IPS DF 6.9 (cell line): ENCODE measurements around the gene OSCP1.

Experiments used
- DNase-seq: peaks from one replicate; pipeline ENCODE4 v3.0.0-alpha.2; 2013; ENCODE audit warnings: low read depth, low spot score
- H3K27ac ChIP-seq: one replicate; pipeline ENCODE4 v1.5.1; 2013; ENCODE audit warnings: low read length, control low read depth
- H3K27me3 ChIP-seq: 2 replicates; pipeline ENCODE4 v1.6.1; 2013; ENCODE audit warnings: mild to moderate bottlenecking, low read length; ENCODE audit not compliant: control insufficient read depth, insufficient read depth
- H3K36me3 ChIP-seq: 2 replicates; pipeline ENCODE4 v1.6.1; 2013; ENCODE audit warnings: low read length; ENCODE audit not compliant: control insufficient read depth, insufficient read depth
- H3K4me1 ChIP-seq: 2 replicates; pipeline ENCODE4 v1.6.1; 2013; ENCODE audit warnings: low read length; ENCODE audit not compliant: control insufficient read depth, insufficient read depth
- H3K4me3 ChIP-seq: 2 replicates; pipeline ENCODE4 v1.5.1; 2013; ENCODE audit warnings: mild to moderate bottlenecking, low read length
- H3K9me3 ChIP-seq: 2 replicates; pipeline ENCODE4 v1.6.1; 2013; ENCODE audit warnings: low read length, inconsistent platforms; ENCODE audit not compliant: control insufficient read depth, insufficient read depth
- WGBS: extraction: QIAGEN DNeasy Blood & Tissue Kit; methylation state at CpG from one replicate; pipeline ENCODE4 v1.1.7; 2013; ENCODE audit warnings: mixed read lengths, missing lambda C conversion rate; ENCODE audit not compliant: insufficient read length, insufficient coverage; 5-methylcytosine and 5-hydroxymethylcytosine counted together

Gene OSCP1

DNA sequence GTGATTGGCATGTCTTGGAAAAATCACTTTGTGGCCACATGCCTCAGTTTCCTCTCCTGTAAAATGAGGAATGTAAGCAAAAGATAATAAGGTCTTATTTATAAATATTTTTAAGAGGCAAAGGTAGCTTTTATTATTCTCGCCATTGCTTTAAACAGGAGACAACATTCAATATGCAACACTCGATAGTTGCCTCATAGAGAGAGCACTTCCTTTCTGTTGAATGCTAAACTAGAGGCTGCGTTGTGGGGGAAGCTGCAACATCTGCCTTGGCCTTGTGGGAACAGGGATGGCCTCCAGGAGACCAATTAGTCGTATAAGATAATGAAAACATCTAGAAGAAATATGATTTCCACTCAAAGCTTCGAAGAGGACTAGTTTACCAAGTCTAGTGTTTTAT lies 3.5 kb downstream of the OSCP1 start:
- WGBS: no CpG with 5 or more reads among the region's 5 CpGs
- no peak for DNase-seq
- Histone ChIP-seq H3K27me3 (no peaks in the 10 kb centered on the region), H3K4me3 (no peak overlapping the region), H3K4me1 (no peaks in the 10 kb centered on the region; the same call in 1 of the 2 replicates), H3K36me3 (no peaks in the 10 kb centered on the region), H3K27ac (no peak overlapping the region), H3K9me3 (no peaks in the 10 kb centered on the region)

- DNase-seq: no peak
- Histone ChIP-seq H3K27ac (no peak overlapping the region), H3K4me1 (no peaks in the 10 kb centered on the region; the same call in 1 of the 2 replicates), H3K4me3 (no peak overlapping the region), H3K36me3 (no peaks in the 10 kb centered on the region), H3K27me3 (no peaks in the 10 kb centered on the region), H3K9me3 (no peaks in the 10 kb centered on the region)
- WGBS: no CpG with 5 or more reads among the region's 8 CpGs
These were observed 4.0 kb downstream of the OSCP1 start for GRCh38 chr1:36446271-36446670.

GRCh38 chr1:36443297-36443696 lies 7.0 kb downstream of the OSCP1 start:
- Histone ChIP-seq H3K4me1 (no peaks in the 10 kb centered on the region), H3K27ac (no peak overlapping the region), H3K4me3 (no peak overlapping the region), H3K36me3 (no peaks in the 10 kb centered on the region), H3K27me3 (no peaks in the 10 kb centered on the region), H3K9me3 (no peaks in the 10 kb centered on the region)
- no CpG with 5 or more reads among the region's 2 CpGs for WGBS
- no peak for DNase-seq

GRCh38 chr1:36442337-36442736 lies 7.9 kb downstream of the OSCP1 start:
- Histone ChIP-seq H3K9me3 (no peaks in the 10 kb centered on the region), H3K27me3 (no peaks in the 10 kb centered on the region), H3K4me1 (no peaks in the 10 kb centered on the region), H3K4me3 (no peak overlapping the region), H3K27ac (no peak overlapping the region), H3K36me3 (no peaks in the 10 kb centered on the region)
- DNase-seq: no peak
- no CpG with 5 or more reads among the region's 3 CpGs for WGBS

DNA sequence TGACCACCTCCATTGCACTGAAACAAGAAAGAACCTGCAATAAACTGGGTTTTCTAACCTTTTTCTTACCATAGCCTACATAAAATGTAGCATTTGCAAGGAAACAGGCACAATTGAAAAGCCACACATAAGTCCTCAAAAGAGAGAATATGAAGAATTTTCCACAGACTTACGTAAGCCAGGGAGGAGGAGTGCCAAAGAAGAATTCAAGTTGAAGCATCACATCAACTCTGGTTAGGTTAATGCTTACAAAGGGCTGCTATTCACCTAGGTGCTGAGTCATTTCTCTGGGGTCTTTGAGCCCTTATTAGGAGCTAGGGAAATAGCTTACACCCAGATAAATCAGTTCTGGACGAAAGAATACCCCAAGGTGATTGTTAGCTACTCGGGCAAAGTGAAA lies 9.6 kb downstream of the OSCP1 start:
- no peaks in the 10 kb centered on the region for H3K36me3 ChIP-seq
- H3K27ac ChIP-seq: no peak overlapping the region
- DNase-seq: no peak
- no peaks in the 10 kb centered on the region for H3K4me1 ChIP-seq
- H3K27me3 ChIP-seq: no peaks in the 10 kb centered on the region
- no peaks in the 10 kb centered on the region for H3K9me3 ChIP-seq
- H3K4me3 ChIP-seq: no peak overlapping the region
- no CpG with 5 or more reads among the region's 3 CpGs for WGBS

GRCh38 chr1:36440044-36440443 lies 10.2 kb downstream of the OSCP1 start:
- no CpG with 5 or more reads among the region's 3 CpGs for WGBS
- Histone ChIP-seq H3K27me3 (no peaks in the 10 kb centered on the region), H3K4me3 (no peak overlapping the region), H3K4me1 (no peaks in the 10 kb centered on the region), H3K9me3 (no peaks in the 10 kb centered on the region), H3K27ac (no peak overlapping the region), H3K36me3 (no peaks in the 10 kb centered on the region)
- no peak for DNase-seq

GRCh38 chr1:36438715-36439114 lies 11.5 kb downstream of the OSCP1 start:
- H3K36me3 ChIP-seq: no peaks in the 10 kb centered on the region
- no peak overlapping the region for H3K4me3 ChIP-seq
- WGBS: no CpG with 5 or more reads among the region's 4 CpGs
- no peak for DNase-seq
- no peaks in the 10 kb centered on the region for H3K4me1 ChIP-seq
- H3K27ac ChIP-seq: no peak overlapping the region
- no peaks in the 10 kb centered on the region for H3K9me3 ChIP-seq
- H3K27me3 ChIP-seq: no peaks in the 10 kb centered on the region

- no peak overlapping the region for H3K27ac ChIP-seq
- H3K9me3 ChIP-seq: no peaks in the 10 kb centered on the region
- WGBS: no CpG with 5 or more reads among the region's 1 CpG
- H3K4me1 ChIP-seq: no peaks in the 10 kb centered on the region
- H3K4me3 ChIP-seq: no peak overlapping the region
- DNase-seq: no peak
- H3K36me3 ChIP-seq: no peaks in the 10 kb centered on the region
- H3K27me3 ChIP-seq: no peaks in the 10 kb centered on the region
These were observed 13.4 kb downstream of the OSCP1 start for GRCh38 chr1:36436821-36437220.

GRCh38 chr1:36433102-36433501 lies 17.1 kb downstream of the OSCP1 start:
- Histone ChIP-seq H3K4me3 (no peak overlapping the region), H3K4me1 (no peaks in the 10 kb centered on the region), H3K27me3 (no peaks in the 10 kb centered on the region), H3K9me3 (no peaks in the 10 kb centered on the region), H3K27ac (no peak overlapping the region), H3K36me3 (no peaks in the 10 kb centered on the region)
- no CpG with 5 or more reads among the region's 1 CpG for WGBS
- no peak for DNase-seq

- H3K36me3 ChIP-seq: no peaks in the 10 kb centered on the region
- DNase-seq: no peak
- H3K4me3 ChIP-seq: no peak overlapping the region
- H3K4me1 ChIP-seq: no peaks in the 10 kb centered on the region
- H3K27me3 ChIP-seq: no peaks in the 10 kb centered on the region
- no CpG with 5 or more reads among the region's 4 CpGs for WGBS
- H3K9me3 ChIP-seq: no peaks in the 10 kb centered on the region
- H3K27ac ChIP-seq: no peak overlapping the region
These were observed 17.6 kb downstream of the OSCP1 start for GRCh38 chr1:36432616-36433015.

DNA sequence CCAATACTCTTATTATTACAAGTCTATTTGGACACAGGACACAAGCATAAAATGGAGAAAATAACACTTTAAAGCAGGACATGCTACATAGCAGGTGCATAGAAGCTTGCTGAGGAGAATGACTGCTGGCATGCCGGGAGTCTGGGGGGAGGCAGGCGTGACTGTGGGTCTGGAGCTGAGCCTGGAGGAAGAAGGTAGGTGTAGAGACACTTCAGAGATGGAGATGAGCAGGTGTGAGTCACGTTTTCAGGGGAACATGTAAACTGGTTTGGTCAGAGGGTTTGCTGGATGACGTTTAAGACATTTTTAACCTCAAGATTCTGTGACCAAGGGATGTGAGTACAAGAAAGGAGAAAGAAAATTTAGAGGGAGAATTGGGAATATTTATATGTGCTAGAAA lies 24.5 kb downstream of the OSCP1 start:
- DNase-seq: no peak
- Histone ChIP-seq H3K27me3 (no peaks in the 10 kb centered on the region), H3K27ac (no peak overlapping the region), H3K4me1 (no peaks in the 10 kb centered on the region), H3K36me3 (no peaks in the 10 kb centered on the region), H3K9me3 (no peaks in the 10 kb centered on the region), H3K4me3 (no peak overlapping the region)
- no CpG with 5 or more reads among the region's 4 CpGs for WGBS
